Gastrocnemius medialis (tissue), 4 donors: Measurements from ENCODE around the gene RNF114.

Source experiments
- POLR2A ChIP-seq, 2 donors: fragments of 450-650 bp; IDR thresholded peaks; one replicate each; pipeline ENCODE4 v1.6.1; 2017; ENCODE audit warnings: antibody characterized with exemption in 2 of 2, mild to moderate bottlenecking in 2 of 2, moderate library complexity in 2 of 2
- TF ChIP-seq, protein P1 (sequence below), 5 experiments: fragments of 450-650 bp in 3 of 5; fragments of 200-600 bp in 2 of 5; sonication (generic) in 2 of 5; IDR thresholded peaks in 4 of 5; conservative IDR thresholded peaks in 1 of 5; 1 replicate in 4 of 5; 2 replicates in 1 of 5; pipeline ENCODE4 v1.5.1; 2016 to 2019; ENCODE audit warnings: antibody characterized with exemption in 5 of 5, mild to moderate bottlenecking in 3 of 5, moderate library complexity in 3 of 5

- no peak for TF ChIP-seq POLR2A (IDR thresholded peaks at IDR 0.05)
- TF ChIP-seq, protein P1, sequence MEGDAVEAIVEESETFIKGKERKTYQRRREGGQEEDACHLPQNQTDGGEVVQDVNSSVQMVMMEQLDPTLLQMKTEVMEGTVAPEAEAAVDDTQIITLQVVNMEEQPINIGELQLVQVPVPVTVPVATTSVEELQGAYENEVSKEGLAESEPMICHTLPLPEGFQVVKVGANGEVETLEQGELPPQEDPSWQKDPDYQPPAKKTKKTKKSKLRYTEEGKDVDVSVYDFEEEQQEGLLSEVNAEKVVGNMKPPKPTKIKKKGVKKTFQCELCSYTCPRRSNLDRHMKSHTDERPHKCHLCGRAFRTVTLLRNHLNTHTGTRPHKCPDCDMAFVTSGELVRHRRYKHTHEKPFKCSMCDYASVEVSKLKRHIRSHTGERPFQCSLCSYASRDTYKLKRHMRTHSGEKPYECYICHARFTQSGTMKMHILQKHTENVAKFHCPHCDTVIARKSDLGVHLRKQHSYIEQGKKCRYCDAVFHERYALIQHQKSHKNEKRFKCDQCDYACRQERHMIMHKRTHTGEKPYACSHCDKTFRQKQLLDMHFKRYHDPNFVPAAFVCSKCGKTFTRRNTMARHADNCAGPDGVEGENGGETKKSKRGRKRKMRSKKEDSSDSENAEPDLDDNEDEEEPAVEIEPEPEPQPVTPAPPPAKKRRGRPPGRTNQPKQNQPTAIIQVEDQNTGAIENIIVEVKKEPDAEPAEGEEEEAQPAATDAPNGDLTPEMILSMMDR (IDR thresholded peaks at IDR 0.05 in 4 of 5, conservative IDR thresholded peaks at IDR 0.05 in 1 of 5): no peak
Observed at GRCh38 chr20:49951151-49951550, 15.0 kb downstream of the RNF114 start.
